ENCODE data around the gene NOTCH1.

Gene NOTCH1

GRCh38 chr9:136579650-136580219 lies 33.9 kb upstream of the NOTCH1 start (continued):
- TF ChIP-seq ZEB2 (tag by site-specific recombination; IDR thresholded peaks at IDR 0.05): 0 out of 2 replicates have a peak, but pooled peaks have one; percentile 16
- peak; percentile 67; the same call in 1 of the 2 replicates for TF ChIP-seq KLF8 (tag by site-specific recombination; IDR thresholded peaks at IDR 0.05)
- peak; percentile 96 for TF ChIP-seq ZNF580 (tag by site-specific recombination; IDR thresholded peaks at IDR 0.05)
- TF ChIP-seq GLI4 (tag by site-specific recombination; IDR thresholded peaks at IDR 0.05): peak; percentile 81

GRCh38 chr9:136578915-136579649 lies 33.2 kb upstream of the NOTCH1 start:
- no peaks in the 10 kb centered on the region for H3K4me1 ChIP-seq (ENCODE audit: control insufficient read depth, insufficient read depth, low read length)
- no peaks in the 10 kb centered on the region for H3K36me3 ChIP-seq (ENCODE audit: control insufficient read depth in 2 of 2, insufficient read depth in 1 of 2, low read length in 2 of 2)
- CTCF ChIA-PET: interaction anchor here (0.6 to 0.7 kb wide), 4 partner anchors 46 to 91 kb away, joined by 3 to 4 read pairs (median 4); no protein-coding TSS in a partner anchor
- H3K9me3 ChIP-seq (ENCODE audit: control insufficient read depth, insufficient read depth, low read depth, low read length): no peaks in the 10 kb centered on the region
- H3K4me3 ChIP-seq (ENCODE audit: low read depth, low read length): no peak overlapping the region
- H3K27ac ChIP-seq (ENCODE audit: extremely low read depth, low read depth, low read length): no peak overlapping the region
- POLR2A ChIA-PET: no interaction called here
- TF ChIP-seq ZNF518A (tag by site-specific recombination; conservative IDR thresholded peaks at IDR 0.05; ENCODE audit: low read depth) (no peak), PATZ1 (tag by site-specific recombination; IDR thresholded peaks at IDR 0.05) (peak; percentile 43), ZNF621 (tag by site-specific recombination; IDR thresholded peaks at IDR 0.05) (no peak), WT1 (tag by site-specific recombination; IDR thresholded peaks at IDR 0.05) (no peak; the same call in 1 of the 2 replicates), ZNF223 (tag by site-specific recombination; IDR thresholded peaks at IDR 0.05) (no peak), ZFHX2 (tag by site-specific recombination; conservative IDR thresholded peaks at IDR 0.05) (peak; percentile 70), GLIS2 (tag by site-specific recombination; IDR thresholded peaks at IDR 0.05) (peak; percentile 71), ZNF416 (tag by site-specific recombination; IDR thresholded peaks at IDR 0.05) (no peak), HIC1 (tag by site-specific recombination; IDR thresholded peaks at IDR 0.05) (peak; percentile 13; the same call in 1 of the 2 replicates), ZBTB8A (tag by site-specific recombination; IDR thresholded peaks at IDR 0.05) (peak; percentile 67), ZNF624 (tag by site-specific recombination; IDR thresholded peaks at IDR 0.05) (no peak), ZNF148 (tag by site-specific recombination; IDR thresholded peaks at IDR 0.05; ENCODE audit: borderline replicate concordance) (no peak), ZNF157 (tag by site-specific recombination; IDR thresholded peaks at IDR 0.05) (no peak), KLF9 (tag by site-specific recombination; IDR thresholded peaks at IDR 0.05; ENCODE audit: low read depth) (peak; percentile 49; the same call in 1 of the 2 replicates), ZFP69B (tag by site-specific recombination; IDR thresholded peaks at IDR 0.05) (peak; percentile 74; the same call in 1 of the 2 replicates), ZNF426 (tag by site-specific recombination; IDR thresholded peaks at IDR 0.05) (no peak), SP3 (tag by site-specific recombination; IDR thresholded peaks at IDR 0.05) (peak; percentile 61; the same call in 1 of the 2 replicates), MYNN (tag by site-specific recombination; IDR thresholded peaks at IDR 0.05; ENCODE audit: borderline replicate concordance) (no peak), KLF1 (tag by site-specific recombination; IDR thresholded peaks at IDR 0.05) (peak; percentile 93), ZNF777 (tag by site-specific recombination; IDR thresholded peaks at IDR 0.05; ENCODE audit: borderline replicate concordance) (no peak)
